Measurements from ENCODE around the gene PRKD2. TPM values are rescaled to one million over a fixed set of nuclear protein-coding genes. Genes with fewer than 3 reads are reported as not detected.

PRKD2 gene
- total and polyA plus RNA-seq, 10 donors = 63.4 to 132 (median 110) TPM

- Histone ChIP-seq H3K9me3 (no peaks in the 10 kb centered on the region), H3K4me1 (peaks cover 43 to 94% (median 82%) of the 10 kb centered on the region in 6 donors), H3K36me3 (peaks cover 0 to 81% (median 66%) of the 10 kb centered on the region in 6 donors), H3K27ac (peak overlapping the region in 5 of 8 donors; percentile 62 to 98 (median 81)), H3K4me3 (peak overlapping the region in 1 of 8 donors; percentile 53), H3K27me3 (replicated peaks in 1 of 7) (no peaks in the 10 kb centered on the region)
- whole genome bisulfite sequencing, 5 donors = 75 to 91% (median 80%) methylated on average over 12 to 16 of the region's 16 CpGs
- intact Hi-C loops (cut with DNase I; ENCODE audit: low total_unique reads) = no loop called here
- TF ChIP-seq POLR2A (IDR thresholded peaks at IDR 0.05) (no peak), CTCF (IDR thresholded peaks at IDR 0.05 in 8 of 11, conservative IDR thresholded peaks at IDR 0.05 in 3 of 11) (peak in 1 of 11 experiments; percentile 22)
- DNase-seq = no peak
Measured at GRCh38 chr19:46721269-46722003, 4.5 kb upstream of the PRKD2 start.

DNA sequence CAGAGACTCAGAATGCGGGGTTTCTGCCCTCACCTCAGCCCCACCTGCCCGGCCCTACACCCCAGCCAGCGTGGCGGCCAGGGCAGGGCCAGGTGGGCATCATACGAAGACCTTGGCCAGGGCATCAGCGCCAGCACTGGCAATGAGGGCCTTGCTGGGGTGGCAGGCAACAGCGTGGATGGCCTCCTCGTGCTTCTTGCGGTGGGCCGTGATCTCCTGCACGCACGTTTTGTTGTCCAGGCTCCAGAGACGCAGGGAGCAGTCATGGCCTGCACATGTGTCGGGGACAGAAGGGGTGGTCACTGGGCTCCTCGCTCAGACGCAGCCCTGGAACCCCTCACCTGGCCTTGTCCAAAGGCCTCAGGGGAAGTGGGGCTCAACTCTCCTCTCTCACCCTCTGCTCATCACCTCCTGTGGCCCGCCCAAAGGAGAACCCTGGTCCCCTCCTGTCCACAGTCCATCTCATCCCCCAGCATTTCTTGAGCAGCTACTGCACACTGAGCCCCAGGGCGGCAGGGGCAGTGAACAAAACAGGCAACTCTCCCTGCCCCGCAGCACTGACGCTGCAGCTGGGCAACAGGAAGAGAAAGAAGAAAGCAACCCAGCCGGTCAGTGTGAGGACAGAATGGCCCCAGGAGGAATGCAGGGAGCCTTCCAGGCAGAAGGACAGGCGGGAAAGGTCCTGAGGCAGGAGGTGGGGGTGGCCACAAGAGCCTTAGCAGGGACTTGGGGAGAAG is 3.8 kb upstream of the PRKD2 start:
- Histone ChIP-seq H3K27me3 (replicated peaks in 1 of 7) (no peaks in the 10 kb centered on the region), H3K4me3 (no peak overlapping the region), H3K36me3 (peaks cover 0 to 73% (median 60%) of the 10 kb centered on the region in 6 donors), H3K4me1 (peaks cover 43 to 94% (median 80%) of the 10 kb centered on the region in 6 donors), H3K27ac (peak overlapping the region in 7 of 8 donors; percentile 1 to 98 (median 96)), H3K9me3 (no peaks in the 10 kb centered on the region)
- peak; percentile 75 for DNase-seq
- TF ChIP-seq POLR2A (IDR thresholded peaks at IDR 0.05) (no peak), POLR2AphosphoS5 (IDR thresholded peaks at IDR 0.05) (peak in 1 of 3 donors; percentile 64)
- intact Hi-C loops (cut with DNase I; ENCODE audit: low total_unique reads) = no loop called here
- WGBS, 5 donors = 86 to 95% (median 93%) methylated on average over 16 to 22 of the region's 22 CpGs

DNA sequence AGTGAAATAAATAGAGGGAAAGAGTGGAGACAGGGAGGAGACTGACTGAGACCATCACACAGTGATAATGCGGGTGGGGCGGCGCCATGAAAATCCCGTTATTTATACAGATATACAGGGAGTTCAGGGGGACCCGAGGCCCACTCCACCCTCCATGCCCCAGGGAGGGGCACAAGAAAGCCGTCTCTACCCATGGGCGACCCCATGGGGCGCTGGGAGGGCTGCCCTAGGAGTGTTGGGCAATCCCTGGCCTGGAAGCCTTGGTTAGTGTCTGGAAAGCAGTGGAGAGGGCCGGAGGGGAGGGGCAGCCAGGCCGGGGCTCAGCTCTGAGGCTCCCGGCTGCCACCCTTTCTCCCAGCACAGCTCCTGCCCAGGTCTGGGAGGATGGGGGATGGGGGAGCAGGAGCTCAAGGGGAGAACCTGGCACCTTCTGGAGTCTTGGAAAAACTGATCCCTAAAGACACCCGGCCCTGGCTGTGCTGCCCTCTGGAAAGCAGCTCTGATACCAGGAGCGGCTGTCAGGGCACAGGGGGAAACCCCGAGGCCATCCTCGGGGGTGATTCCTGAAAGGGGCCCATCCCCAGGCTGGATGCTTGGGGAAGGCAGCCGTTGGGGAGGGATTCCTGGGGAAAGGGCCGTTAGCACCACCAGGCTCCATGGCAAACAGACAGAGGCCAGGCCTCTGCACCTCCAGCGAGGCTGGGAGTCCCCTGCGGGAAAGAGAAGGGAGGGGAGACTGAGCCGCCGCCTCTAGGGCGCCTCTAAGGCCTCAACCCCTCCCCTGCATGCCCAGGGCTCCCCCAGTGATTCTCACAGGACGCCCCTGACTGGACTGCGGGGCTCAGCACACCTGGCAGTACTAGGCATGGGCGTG is 3.0 kb upstream of the PRKD2 start:
- DNase-seq = peak; percentile 78
- no peak for TF ChIP-seq CTCF (IDR thresholded peaks at IDR 0.05 in 8 of 11, conservative IDR thresholded peaks at IDR 0.05 in 3 of 11)
- no peak for TF ChIP-seq POLR2AphosphoS5 (IDR thresholded peaks at IDR 0.05)
- no peak for TF ChIP-seq POLR2A (IDR thresholded peaks at IDR 0.05)
- Histone ChIP-seq H3K9me3 (no peaks in the 10 kb centered on the region), H3K36me3 (peaks cover 0 to 65% (median 52%) of the 10 kb centered on the region in 6 donors), H3K27me3 (replicated peaks in 1 of 7) (no peaks in the 10 kb centered on the region), H3K4me3 (peak overlapping the region in 1 of 8 donors; percentile 93), H3K4me1 (peaks cover 49 to 94% (median 83%) of the 10 kb centered on the region in 6 donors), H3K27ac (peak overlapping the region; percentile 1 to 98 (median 94))
- intact Hi-C loops (cut with DNase I; ENCODE audit: low total_unique reads) = no loop called here
- WGBS, 5 donors = 73 to 81% (median 77%) methylated on average over 19 to 25 of the region's 25 CpGs

- Histone ChIP-seq H3K27ac (peak overlapping the region; percentile 87 to 98 (median 96)), H3K4me3 (peak overlapping the region in 5 of 8 donors; percentile 76 to 93 (median 79)), H3K36me3 (peaks cover 0 to 57% (median 44%) of the 10 kb centered on the region in 6 donors), H3K4me1 (peaks cover 51 to 93% (median 84%) of the 10 kb centered on the region in 6 donors), H3K27me3 (replicated peaks in 1 of 7) (no peaks in the 10 kb centered on the region), H3K9me3 (no peaks in the 10 kb centered on the region)
- intact Hi-C loops (cut with DNase I; ENCODE audit: low total_unique reads) = no loop called here
- no peak for TF ChIP-seq CTCF (IDR thresholded peaks at IDR 0.05 in 8 of 11, conservative IDR thresholded peaks at IDR 0.05 in 3 of 11)
- TF ChIP-seq POLR2AphosphoS5 (IDR thresholded peaks at IDR 0.05) = peak; percentile 37 to 63 (median 47)
- TF ChIP-seq POLR2A (IDR thresholded peaks at IDR 0.05) = no peak
- peak; percentile 89 for DNase-seq
- 49 to 58% (median 55%) methylated on average over 13 to 15 of the region's 15 CpGs for WGBS, 5 donors
Measured at GRCh38 chr19:46718934-46719622, 2.2 kb upstream of the PRKD2 start.

All from spleen (tissue), 11 donors.